K562 (cell line): ENCODE results near the gene ITGB2. TPM values are rescaled to one million over a fixed set of nuclear protein-coding genes. Genes with fewer than 3 reads are reported as not detected.
A peak's percentile ranks its signal among the peaks of the same experiment; 100 is the strongest.

ENCODE experiments used
- ATAC-seq: fragments of 200-7000 bp; cut with Tn5 transposase; 3 replicates; pipeline ENCODE4 v1.9.1; 2020; ENCODE audit warnings: moderate library complexity
- BruUV-seq: library from RNA; stranded (reverse); fragments of 400-500 nt; replicated peaks from 2 replicates; lab custom pipeline; 2021; lab: Mats Ljungman, UMichigan
- CTCF ChIA-PET: fragments of 300-600 bp; formaldehyde crosslinking; extraction: SDS; loops from one replicate; lab custom pipeline; 2021; ENCODE audit warnings: low intra/inter-chr PET ratio; lab: Yijun Ruan, JAX
- POLR2A ChIA-PET: fragments of 300-600, 350-650 bp; sonication (Branson Sonifier 250); formaldehyde crosslinking; extraction: SDS; loops from one replicate; lab custom pipeline; 2021; ENCODE audit warnings: antibody characterized with exemption, inconsistent platforms; lab: Yijun Ruan, JAX
- DNase-seq, 4 experiments: peaks; one replicate each; pipeline versions ENCODE4 v3.0.0 to v3.0.0-alpha.2; 2011 to 2018; ENCODE audit warnings: low spot score in 3 of 4, mixed read lengths in 3 of 4; ENCODE audit errors: extremely low read depth in 1 of 4
- FAIRE-seq: peaks from 2 replicates; lab custom pipeline; 2011; peaks lifted over from hg19 to GRCh38; lab: Jason Lieb, UNC
- H2AFZ ChIP-seq: 2 replicates; pipeline ENCODE4 v1.6.0; 2011; ENCODE audit warnings: low read depth, low read length, control low read depth, inconsistent platforms
- H3K27ac ChIP-seq: fragments of 200-600 bp; 3 replicates; pipeline ENCODE4 v1.8.0; 2011; ENCODE audit warnings: low read depth, mild to moderate bottlenecking, control low read depth, inconsistent platforms, low read length, moderate library complexity, mixed read lengths; ENCODE audit errors: extremely low read depth
- H3K27me3 ChIP-seq, 2 experiments: fragments of 300-600 bp in 1 of 2; 2 replicates in 1 of 2; 3 replicates in 1 of 2; pipeline versions ENCODE4 v1.6.0 to v1.8.0; 2011; ENCODE audit warnings: inconsistent platforms in 2 of 2, low read length in 2 of 2, mild to moderate bottlenecking in 1 of 2, mixed read lengths in 1 of 2, moderate library complexity in 1 of 2; ENCODE audit not compliant: control insufficient read depth in 2 of 2, insufficient read depth in 2 of 2
- H3K36me3 ChIP-seq: fragments of 300-600 bp; 3 replicates; pipeline ENCODE4 v1.8.0; 2011; ENCODE audit warnings: mild to moderate bottlenecking, low read length, inconsistent platforms; ENCODE audit not compliant: control insufficient read depth, insufficient read depth
- H3K4me1 ChIP-seq, 2 experiments: fragments of 200-600 bp in 1 of 2; replicated peaks in 1 of 2; 2 replicates in 1 of 2; 3 replicates in 1 of 2; pipeline versions ENCODE4 v1.5.1 to v1.8.0; 2011; ENCODE audit warnings: inconsistent platforms in 2 of 2, low read length in 2 of 2, mild to moderate bottlenecking in 1 of 2, mixed read lengths in 1 of 2, moderate library complexity in 1 of 2; ENCODE audit not compliant: control insufficient read depth in 2 of 2, insufficient read depth in 2 of 2
- H3K4me2 ChIP-seq: 2 replicates; pipeline ENCODE4 v1.6.1; 2011; ENCODE audit warnings: low read length, control low read depth, inconsistent platforms, mixed read lengths; ENCODE audit not compliant: insufficient read depth
- H3K4me3 ChIP-seq: fragments of 200-600 bp; sonication (generic), shearing (Covaris generic); 2 replicates; pipeline ENCODE4 v1.5.1; 2016; ENCODE audit warnings: control low read depth, inconsistent platforms
- H3K79me2 ChIP-seq: fragments of 200-600 bp; 3 replicates; pipeline ENCODE4 v1.8.0; 2011; ENCODE audit warnings: low read length, inconsistent platforms; ENCODE audit not compliant: control insufficient read depth, insufficient read depth
- H3K9ac ChIP-seq, 2 experiments: 2 replicates each; pipeline versions ENCODE4 v1.6.0 to v1.6.1; 2011; ENCODE audit warnings: low read depth in 2 of 2, low read length in 2 of 2, control low read depth in 1 of 2, inconsistent platforms in 1 of 2, mild to moderate bottlenecking in 1 of 2, mixed read lengths in 1 of 2; ENCODE audit not compliant: insufficient read depth in 1 of 2
- H3K9me1 ChIP-seq: one replicate; pipeline ENCODE4 v1.6.0; 2011; ENCODE audit warnings: inconsistent platforms, mild to moderate bottlenecking, low read length, moderate library complexity; ENCODE audit not compliant: control insufficient read depth, insufficient read depth
- H3K9me3 ChIP-seq: replicated peaks from 2 replicates; pipeline ENCODE4 v1.5.1; 2011; ENCODE audit warnings: low read depth, low read length, inconsistent platforms; ENCODE audit not compliant: control insufficient read depth, insufficient read depth
- H4K20me1 ChIP-seq: replicated peaks from 2 replicates; pipeline ENCODE4 v1.6.1; 2011; ENCODE audit warnings: low read length, inconsistent platforms, mixed read lengths; ENCODE audit not compliant: control insufficient read depth, insufficient read depth
- ASH1L ChIP-seq: fragments of 450-650 bp; IDR thresholded peaks from 2 replicates; pipeline ENCODE4 v1.6.1; 2018; ENCODE audit warnings: borderline replicate concordance, mild to moderate bottlenecking, low read depth; ENCODE audit not compliant: partially characterized antibody
- CEBPB ChIP-seq: fragments of 450-650 bp; IDR thresholded peaks from 2 replicates; pipeline ENCODE4 v1.6.1; 2016; ENCODE audit warnings: missing genetic modification characterization, missing compliant biosample characterization
- CHAMP1 ChIP-seq: fragments of 450-650 bp; IDR thresholded peaks from 2 replicates; pipeline ENCODE4 v1.6.1; 2016; ENCODE audit warnings: mild to moderate bottlenecking
- ESRRA ChIP-seq: fragments of 450-650 bp; IDR thresholded peaks from 2 replicates; pipeline ENCODE4 v1.6.1; 2014; ENCODE audit warnings: low read depth, mild to moderate bottlenecking, moderate library complexity, borderline replicate concordance
- HDAC2 ChIP-seq: fragments of 450-650 bp; IDR thresholded peaks from 2 replicates; pipeline ENCODE4 v1.6.1; 2016; ENCODE audit warnings: mild to moderate bottlenecking
- HDAC8 ChIP-seq: fragments of 450-650 bp; IDR thresholded peaks from 2 replicates; pipeline ENCODE4 v1.6.1; 2016; ENCODE audit warnings: mild to moderate bottlenecking, missing genetic modification characterization, moderate library complexity, missing compliant biosample characterization
- RAD21 ChIP-seq, 2 experiments: fragments of 250-450 bp in 1 of 2; fragments of 450-650 bp in 1 of 2; sonication (Bioruptor Pico) in 1 of 2; formaldehyde crosslinking in 1 of 2; IDR thresholded peaks in 1 of 2; conservative IDR thresholded peaks in 1 of 2; 2 replicates each; pipeline versions ENCODE4 v1.4.0 to v1.8.0; 2020 to 2022; ENCODE audit warnings: mild to moderate bottlenecking in 2 of 2, moderate library complexity in 1 of 2
- RB1 ChIP-seq: fragments of 450-650 bp; IDR thresholded peaks from 2 replicates; pipeline ENCODE4 v1.6.1; 2017; ENCODE audit warnings: low read depth, mild to moderate bottlenecking
- RBM22 ChIP-seq: fragments of 200-400 bp; formaldehyde crosslinking; IDR thresholded peaks from 2 replicates; pipeline ENCODE4 v1.6.1; 2018; ENCODE audit warnings: low read length, low read depth; ENCODE audit not compliant: poor library complexity, severe bottlenecking
- STAT5A ChIP-seq: IDR thresholded peaks from 2 replicates; pipeline ENCODE4 v1.6.1; 2012; ENCODE audit warnings: low read length, inconsistent platforms, borderline replicate concordance
- ZBTB8A ChIP-seq: fragments of 450-650 bp; IDR thresholded peaks from 2 replicates; pipeline ENCODE4 v1.6.1; 2018; ENCODE audit warnings: mild to moderate bottlenecking, moderate library complexity; ENCODE audit not compliant: partially characterized antibody
- ZC3H4 ChIP-seq: sonication (generic); formaldehyde crosslinking; IDR thresholded peaks from 2 replicates; pipeline ENCODE4 v1.9.0; 2021; ENCODE audit warnings: missing genetic modification reagents, borderline replicate concordance
- ZNF197 ChIP-seq: fragments of 200-800 bp; sonication (Bioruptor generic); IDR thresholded peaks from 2 replicates; pipeline ENCODE4 v1.6.1; 2016; ENCODE audit warnings: low read depth, missing genetic modification characterization, missing compliant biosample characterization
- ZNF76 ChIP-seq: fragments of 250-450 bp; sonication (Bioruptor Pico); IDR thresholded peaks from 2 replicates; pipeline ENCODE4 v1.4.0; 2020; ENCODE audit warnings: mild to moderate bottlenecking, moderate library complexity, borderline replicate concordance
- WGBS: fragments of 100-300 bp; shearing (Covaris generic); methylation state at CpG from one replicate; pipeline ENCODE4 v1.1.6; 2016; ENCODE audit warnings: low coverage, mixed read lengths; ENCODE audit not compliant: insufficient coverage; ENCODE audit errors: missing lambda C conversion rate; 5-methylcytosine and 5-hydroxymethylcytosine counted together
- in situ Hi-C: fragments of 300-500 bp; cut with MboI; formaldehyde crosslinking; loops from 4 replicates; pipeline ENCODE4 v1.15.0; 2018; ENCODE audit warnings: inconsistent platforms, mixed read lengths
- intact Hi-C: fragments of 100-400 bp; cut with micrococcal nuclease; formaldehyde crosslinking; loops from 2 replicates; pipeline ENCODE4 v1.14.2; 2022
- polyA plus RNA-seq, 8 experiments: library from polyadenylated mRNA; depleted of rRNA in 4 of 8; stranded (reverse) in 5 of 8; unstranded in 3 of 8; fragments of >200 nt; fragmentation: Nextera tagmentation in 2 of 8; fragmentation: Illumina TruSeq in 1 of 8; extraction: Ambion mirVana in 2 of 8; extraction: Trizol in 1 of 8; gene quantifications; 2 replicates each; pipeline versions ENCODE4 v1.2.1 to v1.2.3, GENCODE V29; 2011 to 2014; ENCODE audit warnings: inconsistent platforms in 1 of 8, missing spikeins in 1 of 8
- total RNA-seq, 7 experiments: library from RNA; depleted of rRNA in 6 of 7; stranded (reverse); fragments of >200 nt in 6 of 7; fragmentation: Illumina TruSeq in 2 of 7; extraction: Trizol in 2 of 7; gene quantifications; 2 replicates each; pipeline versions ENCODE4 v1.2.1 to v1.2.3, GENCODE V29; 2011 to 2021; ENCODE audit warnings: low replicate concordance in 1 of 7
- TF ChIP-seq, protein P1 (sequence below): fragments of 250-450 bp; sonication (Bioruptor Pico); IDR thresholded peaks from 2 replicates; pipeline ENCODE4 v1.4.0; 2020

Gene ITGB2
- total and polyA plus RNA-seq, 9 of the 15 experiments (the other 6 are each of a cell fraction or from before 2014, with no cell fraction given) = 0.07 to 1.3 (median 0.51) TPM; not detected in 2

- peaks cover 46 to 54% of the 10 kb centered on the region in 2 experiments for H3K4me1 ChIP-seq
- DNase-seq = peak in 2 of 4 experiments; percentile 51 to 66
- H3K4me3 ChIP-seq = peak overlapping the region; percentile 67
- FAIRE-seq = no peak
- peaks cover 57% of the 10 kb centered on the region for H3K79me2 ChIP-seq
- H3K36me3 ChIP-seq = no peaks in the 10 kb centered on the region; the same call in 2 of the 3 replicates
- intact Hi-C loops = loop anchor here (1.0 kb wide), 1 partner anchor 19 kb away; no protein-coding TSS in a partner anchor
- peak; percentile 6 for ATAC-seq
- H3K9me1 ChIP-seq = peaks cover 20% of the 10 kb centered on the region
- peak overlapping the region; percentile 48 for H2AFZ ChIP-seq
- ChIA-PET POLR2A (interaction anchor here (0.8 to 1.8 kb wide), 14 partner anchors 10 to 79 kb away, joined by 3 to 8 read pairs (median 4); partner anchors contain the start of genes SUMO3 and UBE2G2), CTCF (no interaction called here)
- 2% methylated on average over 63 of the region's 65 CpGs for WGBS
- in situ Hi-C loops = no loop called here
- H3K27ac ChIP-seq = peak overlapping the region; percentile 64
- H3K4me2 ChIP-seq = peak overlapping the region; percentile 85
- peaks cover 39% of the 10 kb centered on the region for H4K20me1 ChIP-seq
- BruUV-seq = no TSS peak
- H3K9ac ChIP-seq = peak overlapping the region; percentile 66 to 95
- no peaks in the 10 kb centered on the region for H3K9me3 ChIP-seq
- H3K27me3 ChIP-seq = no peaks in the 10 kb centered on the region
- TF ChIP-seq ASH1L (no peak), RBM22 (peak; percentile 47), HDAC2 (no peak), RB1 (no peak), ZNF76 (CRISPR knock-in tag) (no peak), CHAMP1 (no peak), ZBTB8A (no peak), STAT5A (no peak), ESRRA (no peak), HDAC8 (tag) (no peak), RAD21 (CRISPR knock-in tag; conservative IDR thresholded peaks at IDR 0.05 in 1 of 2, IDR thresholded peaks at IDR 0.05 in 1 of 2) (no peak), CEBPB (tag) (no peak; the same call in 1 of the 2 replicates), ZNF197 (no peak), ZC3H4 (peak; percentile 74)
- TF ChIP-seq, protein P1, sequence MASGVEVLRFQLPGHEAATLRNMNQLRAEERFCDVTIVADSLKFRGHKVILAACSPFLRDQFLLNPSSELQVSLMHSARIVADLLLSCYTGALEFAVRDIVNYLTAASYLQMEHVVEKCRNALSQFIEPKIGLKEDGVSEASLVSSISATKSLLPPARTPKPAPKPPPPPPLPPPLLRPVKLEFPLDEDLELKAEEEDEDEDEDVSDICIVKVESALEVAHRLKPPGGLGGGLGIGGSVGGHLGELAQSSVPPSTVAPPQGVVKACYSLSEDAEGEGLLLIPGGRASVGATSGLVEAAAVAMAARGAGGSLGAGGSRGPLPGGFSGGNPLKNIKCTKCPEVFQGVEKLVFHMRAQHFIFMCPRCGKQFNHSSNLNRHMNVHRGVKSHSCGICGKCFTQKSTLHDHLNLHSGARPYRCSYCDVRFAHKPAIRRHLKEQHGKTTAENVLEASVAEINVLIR = no peak
Measured at GRCh38 chr21:44872649-44873355, 47.9 kb downstream of the ITGB2 start.
